ENCODE measurements around the gene BRAP.
"Not testable (repeated sequence)": the region's sequence is repeated elsewhere in the genome, so short reads cannot be mapped to it uniquely, and the experiment has no call there.

BRAP gene, protein sequence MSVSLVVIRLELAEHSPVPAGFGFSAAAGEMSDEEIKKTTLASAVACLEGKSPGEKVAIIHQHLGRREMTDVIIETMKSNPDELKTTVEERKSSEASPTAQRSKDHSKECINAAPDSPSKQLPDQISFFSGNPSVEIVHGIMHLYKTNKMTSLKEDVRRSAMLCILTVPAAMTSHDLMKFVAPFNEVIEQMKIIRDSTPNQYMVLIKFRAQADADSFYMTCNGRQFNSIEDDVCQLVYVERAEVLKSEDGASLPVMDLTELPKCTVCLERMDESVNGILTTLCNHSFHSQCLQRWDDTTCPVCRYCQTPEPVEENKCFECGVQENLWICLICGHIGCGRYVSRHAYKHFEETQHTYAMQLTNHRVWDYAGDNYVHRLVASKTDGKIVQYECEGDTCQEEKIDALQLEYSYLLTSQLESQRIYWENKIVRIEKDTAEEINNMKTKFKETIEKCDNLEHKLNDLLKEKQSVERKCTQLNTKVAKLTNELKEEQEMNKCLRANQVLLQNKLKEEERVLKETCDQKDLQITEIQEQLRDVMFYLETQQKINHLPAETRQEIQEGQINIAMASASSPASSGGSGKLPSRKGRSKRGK
- long read RNA-seq, donor 1, full-length matches to known transcripts: 5 of 11 reads
- long read RNA-seq, donor 1, partial matches to known transcripts: 6 of 11 reads
- long read RNA-seq, donor 1, other reads (novel, unspliced or antisense): 0 of 11 reads
- long read RNA-seq, donor 2, full-length matches to known transcripts: 3 of 3 reads
- long read RNA-seq, donor 2, partial matches to known transcripts: 0 of 3 reads
- long read RNA-seq, donor 2, other reads (novel, unspliced or antisense): 0 of 3 reads
- long read RNA-seq, donor 3, full-length matches to known transcripts: 1 of 1 reads
- long read RNA-seq, donor 3, partial matches to known transcripts: 0 of 1 reads
- long read RNA-seq, donor 3, other reads (novel, unspliced or antisense): 0 of 1 reads
- long read RNA-seq, donor 4, full-length matches to known transcripts: 4 of 11 reads
- long read RNA-seq, donor 4, partial matches to known transcripts: 7 of 11 reads
- long read RNA-seq, donor 4, other reads (novel, unspliced or antisense): 0 of 11 reads
- long read RNA-seq, donor 5, full-length matches to known transcripts: 6 of 6 reads
- long read RNA-seq, donor 5, partial matches to known transcripts: 0 of 6 reads
- long read RNA-seq, donor 5, other reads (novel, unspliced or antisense): 0 of 6 reads
- long read RNA-seq, donor 6, full-length matches to known transcripts: 3 of 12 reads
- long read RNA-seq, donor 6, partial matches to known transcripts: 9 of 12 reads
- long read RNA-seq, donor 6, other reads (novel, unspliced or antisense): 0 of 12 reads
- long read RNA-seq, donor 7, full-length matches to known transcripts: 3 of 18 reads
- long read RNA-seq, donor 7, partial matches to known transcripts: 15 of 18 reads
- long read RNA-seq, donor 7, other reads (novel, unspliced or antisense): 0 of 18 reads
- long read RNA-seq, donor 8, full-length matches to known transcripts: 6 of 6 reads
- long read RNA-seq, donor 8, partial matches to known transcripts: 0 of 6 reads
- long read RNA-seq, donor 8, other reads (novel, unspliced or antisense): 0 of 6 reads

DNA sequence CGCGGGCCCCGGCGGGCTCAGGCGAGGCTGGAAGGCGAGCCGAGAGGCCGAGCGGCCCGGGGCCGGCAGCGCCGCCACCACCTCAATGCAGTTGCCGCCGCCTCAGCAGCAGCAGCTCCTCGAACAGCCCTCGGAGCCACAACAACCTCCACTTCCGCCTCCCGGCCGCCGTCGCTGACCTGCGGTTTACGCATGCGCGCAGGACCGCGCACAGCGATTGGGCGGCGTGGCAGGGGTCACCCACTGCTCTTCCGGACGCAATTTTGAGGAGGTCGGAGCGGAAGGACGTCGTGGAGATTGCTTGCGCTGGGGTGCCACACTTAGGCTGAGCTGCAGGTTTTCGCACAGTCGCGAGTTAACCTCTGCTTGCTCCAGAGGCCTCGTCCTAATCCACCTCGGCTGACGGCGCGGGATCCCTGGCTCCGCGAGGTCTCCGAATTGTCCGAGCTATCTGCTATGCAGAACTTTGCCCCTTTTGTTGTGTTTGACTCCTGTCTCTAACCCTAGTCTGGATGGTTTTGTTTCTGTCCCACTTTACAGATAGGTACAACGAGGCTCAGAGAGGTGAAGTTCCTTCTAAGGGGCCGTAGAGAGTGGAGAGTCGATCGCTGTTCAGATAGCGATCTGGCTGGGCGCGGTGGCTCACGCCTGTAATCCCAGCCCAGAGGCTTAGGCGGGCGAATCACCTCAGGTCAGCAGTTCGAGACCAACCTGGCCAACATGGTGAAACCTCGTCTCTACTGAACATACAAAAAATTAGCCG lies at the start of gene BRAP, which contains the start of gene ACAD10:
Gene BRAP (minus strand): TSS at position 146 of the 763 bp plus-strand sequence. CDS start 164 bp downstream, outside the sequence.
Gene ACAD10 (plus strand): TSS at position 243 of the 763 bp plus-strand sequence. CDS start 6,657 bp downstream, outside the sequence.
- DNase-seq: peak; percentile 92

DNA sequence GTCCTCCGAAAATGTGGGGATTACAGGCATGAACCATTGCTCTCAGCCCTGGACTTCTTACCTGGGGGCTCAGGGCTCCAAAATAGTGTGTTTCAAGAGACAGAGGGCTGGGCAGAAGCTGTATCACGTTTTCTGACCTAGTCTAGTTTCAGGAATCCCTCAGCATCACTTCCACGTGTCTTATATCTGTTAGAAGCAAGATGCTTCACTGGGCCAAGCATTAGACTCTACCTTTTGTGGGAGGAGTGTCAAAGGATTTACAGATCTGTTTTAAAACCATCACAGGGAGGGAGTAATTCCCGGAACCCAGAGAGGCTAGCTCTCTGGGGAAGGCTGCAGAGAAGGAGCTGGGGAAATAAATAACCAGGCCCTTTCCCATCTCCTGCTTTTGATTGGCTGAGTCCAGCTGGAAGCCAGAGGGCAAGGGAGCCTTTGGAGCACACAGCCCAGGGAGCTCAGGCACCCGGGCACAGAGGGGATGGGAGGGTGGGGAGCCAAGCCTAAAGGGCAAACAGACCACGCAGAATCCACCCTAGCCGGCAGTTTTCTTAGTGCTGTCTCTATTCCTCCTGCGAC lies 47.7 kb upstream of the BRAP start:
- no peak for DNase-seq

DNA sequence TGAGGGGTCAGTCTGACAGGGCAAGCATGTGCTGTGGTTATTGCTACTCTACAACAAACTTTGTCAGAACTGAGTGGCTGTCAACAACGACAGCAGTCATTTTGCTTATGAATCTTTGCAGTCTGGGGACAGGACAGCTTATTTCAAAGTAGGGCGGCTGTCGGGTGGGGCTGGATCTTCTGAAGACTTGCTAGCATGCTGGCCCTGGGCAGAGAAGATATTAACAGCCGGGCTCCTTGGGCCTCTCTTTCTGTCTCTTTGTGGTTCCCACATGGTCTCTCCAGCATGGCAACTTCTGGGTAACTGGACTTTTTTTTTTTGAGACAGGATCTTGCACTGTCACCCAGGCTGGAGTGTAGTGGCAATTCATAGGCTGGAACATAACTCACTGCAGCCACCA lies 47.0 kb upstream of the BRAP start:
- no peak for DNase-seq

DNA sequence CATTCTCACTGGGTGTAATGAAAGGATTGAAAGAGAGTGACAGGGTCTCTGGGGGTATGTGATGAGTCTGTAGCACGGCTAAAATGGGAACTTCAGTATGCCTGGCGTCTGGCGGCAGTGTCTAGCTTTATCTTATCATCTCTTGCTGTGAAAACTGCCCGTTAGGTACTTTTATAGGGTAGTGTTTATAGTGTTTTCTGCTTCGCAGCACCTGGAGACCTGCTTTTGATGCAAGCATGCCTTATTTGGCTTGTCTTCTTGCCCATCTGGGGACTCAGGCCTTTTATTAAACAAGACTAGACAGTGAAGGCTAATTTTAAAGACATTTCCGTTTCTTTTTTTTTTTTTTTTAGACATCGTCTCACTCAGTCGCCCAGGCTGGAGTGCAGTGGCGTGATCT lies 44.7 kb upstream of the BRAP start:
- DNase-seq: no peak

DNA sequence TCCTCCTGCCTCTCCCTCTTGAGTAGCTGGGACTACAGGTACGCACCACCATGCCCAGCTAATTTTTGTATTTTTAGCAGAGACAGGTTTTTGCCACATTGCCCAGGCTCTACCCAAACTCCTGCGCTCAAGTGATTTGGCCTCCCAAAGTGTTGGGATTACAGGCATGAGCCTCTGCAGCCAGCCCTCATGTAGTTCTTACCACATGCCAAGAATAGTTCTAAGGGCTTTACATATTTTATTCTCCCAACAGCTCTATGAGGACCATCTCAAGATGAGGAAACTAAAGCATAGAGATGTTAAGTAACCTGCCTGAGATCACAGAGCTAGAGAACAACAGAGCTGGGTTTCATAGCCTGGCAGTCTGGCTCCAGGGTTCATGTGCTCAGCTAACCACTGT lies 43.0 kb upstream of the BRAP start:
- no peak for DNase-seq

DNA sequence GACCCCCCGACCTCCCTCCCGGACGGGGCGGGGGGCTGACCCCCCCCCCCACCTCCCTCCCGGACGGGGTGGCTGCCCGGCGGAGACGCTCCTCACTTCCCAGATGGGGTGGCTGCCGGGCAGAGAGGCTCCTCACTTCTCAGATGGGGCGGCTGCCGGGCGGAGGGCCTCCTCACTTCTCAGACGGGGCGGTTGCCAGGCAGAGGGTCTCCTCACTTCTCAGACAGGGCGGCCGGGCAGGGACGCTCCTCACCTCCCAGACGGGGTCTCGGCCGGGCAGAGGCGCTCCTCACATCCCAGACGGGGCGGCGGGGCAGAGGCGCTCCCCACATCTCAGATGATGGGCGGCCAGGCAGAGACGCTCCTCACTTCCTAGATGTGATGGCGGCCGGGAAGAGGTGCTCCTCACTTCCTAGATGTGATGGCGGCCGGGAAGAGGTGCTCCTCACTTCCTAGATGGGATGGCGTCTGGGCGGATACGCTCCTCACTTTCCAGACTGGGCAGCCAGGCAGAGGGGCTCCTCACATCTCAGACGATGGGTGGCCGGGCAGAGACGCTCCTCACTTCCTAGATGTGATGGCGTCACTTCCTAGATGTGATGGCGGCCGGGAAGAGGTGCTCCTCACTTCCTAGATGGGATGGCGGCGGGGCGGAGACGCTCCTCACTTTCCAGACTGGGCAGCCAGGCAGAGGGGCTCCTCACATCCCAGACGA lies 38.0 kb upstream of the BRAP start:
- not testable (repeated sequence) for DNase-seq

DNA sequence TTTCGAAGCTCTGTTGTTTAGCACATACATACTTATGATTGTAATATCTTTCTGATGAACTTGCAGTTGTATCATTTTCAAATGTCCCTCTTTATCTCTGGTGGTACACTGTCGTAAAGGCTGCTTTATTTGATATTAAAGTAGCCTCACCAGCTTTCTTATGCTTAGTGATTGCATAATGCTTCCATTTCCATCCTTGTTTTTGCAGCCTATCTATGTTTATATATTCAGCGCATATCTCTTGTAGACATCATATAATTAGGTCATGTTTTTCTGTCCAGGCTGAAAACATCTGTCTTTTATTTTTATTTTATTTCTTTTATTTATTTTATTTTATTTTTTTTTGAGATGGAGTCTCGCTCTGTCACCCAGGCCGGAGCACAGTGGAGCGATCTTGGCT lies 34.7 kb upstream of the BRAP start:
- DNase-seq: no peak

DNA sequence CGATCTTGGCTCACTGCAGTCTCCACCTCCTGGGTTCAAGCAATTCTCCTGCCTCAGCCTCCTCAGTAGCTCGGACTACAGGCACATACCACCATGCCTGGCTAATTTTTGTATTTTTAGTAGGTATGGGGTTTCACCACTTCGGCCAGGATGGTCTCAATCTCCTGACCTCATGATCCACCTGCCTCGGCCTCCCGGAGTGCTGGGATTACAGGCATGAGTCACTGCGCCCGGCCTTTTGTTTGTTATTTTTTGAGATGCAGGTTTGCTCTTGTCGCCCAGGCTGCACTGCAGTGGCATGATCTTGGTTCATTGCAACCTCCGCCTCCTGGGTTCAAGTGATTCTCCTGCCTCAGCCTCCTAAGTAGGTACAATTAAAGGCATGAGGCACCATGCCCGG lies 33.6 kb upstream of the BRAP start:
- not testable (repeated sequence) for DNase-seq

DNA sequence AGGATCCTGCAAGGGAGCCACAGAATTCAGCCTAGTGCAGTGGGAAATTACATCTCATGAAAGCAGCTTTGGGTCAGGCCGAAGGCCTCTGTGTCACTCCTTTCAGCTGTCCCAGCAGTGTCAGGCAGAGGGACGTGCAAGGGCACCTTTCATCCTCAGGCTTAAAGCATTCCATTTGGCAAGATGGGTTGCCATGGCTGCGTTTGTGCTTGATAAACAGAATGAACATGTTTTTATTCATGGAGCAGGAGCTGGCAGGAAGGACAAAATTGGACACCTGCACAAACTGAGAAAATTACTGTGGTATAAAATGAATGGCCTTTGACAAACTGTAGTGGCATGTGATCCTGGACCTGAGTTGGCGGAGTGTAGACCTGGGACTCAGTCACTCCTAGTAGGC lies 29.5 kb upstream of the BRAP start:
- DNase-seq: no peak

DNA sequence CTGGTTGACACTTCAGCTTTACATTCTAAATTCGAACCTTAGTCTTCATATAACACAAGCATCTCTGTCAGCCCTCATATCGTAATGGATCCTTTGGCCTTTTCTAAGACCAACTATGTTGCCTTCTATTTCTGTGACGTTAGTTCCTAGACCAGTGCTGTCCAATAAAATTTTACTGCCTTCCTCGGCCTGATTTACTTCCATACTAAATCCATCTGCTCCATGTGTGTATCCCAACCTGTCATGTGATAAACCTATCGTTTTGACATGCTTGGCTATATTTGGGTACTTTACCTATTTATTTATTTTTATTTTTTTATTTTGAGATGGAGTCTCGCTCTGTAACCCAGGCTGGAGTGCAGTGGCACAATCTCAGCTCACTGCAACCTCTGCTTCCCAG lies 20.4 kb upstream of the BRAP start:
- no peak for DNase-seq

DNA sequence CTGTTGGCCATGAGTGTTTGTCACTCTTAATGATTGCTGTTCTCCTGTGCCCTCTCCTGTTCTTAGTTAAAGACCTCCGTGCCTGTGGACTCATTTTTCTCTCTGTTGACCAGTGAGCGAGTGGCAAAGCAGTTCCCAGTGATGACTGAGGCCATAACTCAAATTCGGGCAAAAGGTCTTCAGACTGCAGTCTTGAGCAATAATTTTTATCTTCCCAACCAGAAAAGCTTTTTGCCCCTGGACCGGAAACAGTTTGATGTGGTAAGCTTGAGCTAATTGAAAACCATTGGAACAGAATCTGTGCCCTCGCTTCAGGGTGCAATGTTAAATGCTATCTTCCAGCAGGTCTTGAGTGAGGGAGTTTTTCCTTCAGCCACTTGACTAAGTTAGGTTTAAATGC lies 19.9 kb upstream of the BRAP start:
- DNase-seq: no peak

DNA sequence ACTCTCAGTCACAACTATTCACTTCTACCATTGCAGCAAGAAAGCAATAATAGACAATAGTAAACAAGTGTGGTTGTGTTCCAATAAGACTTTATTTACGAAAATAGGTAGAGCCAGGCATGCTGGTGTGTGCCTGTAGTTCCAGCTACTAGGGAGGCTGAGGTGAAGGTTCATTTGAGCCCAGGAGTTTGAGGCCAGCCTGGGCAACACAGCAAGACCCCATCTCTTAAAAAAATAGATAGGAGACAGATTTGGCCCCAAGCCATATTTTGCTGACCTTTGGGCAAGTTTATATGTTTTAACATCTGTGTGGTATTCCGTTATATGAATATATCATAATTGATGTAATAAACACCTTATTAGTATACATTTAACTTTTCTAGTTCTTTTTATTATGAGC lies 14.2 kb upstream of the BRAP start:
- no peak for DNase-seq

DNA sequence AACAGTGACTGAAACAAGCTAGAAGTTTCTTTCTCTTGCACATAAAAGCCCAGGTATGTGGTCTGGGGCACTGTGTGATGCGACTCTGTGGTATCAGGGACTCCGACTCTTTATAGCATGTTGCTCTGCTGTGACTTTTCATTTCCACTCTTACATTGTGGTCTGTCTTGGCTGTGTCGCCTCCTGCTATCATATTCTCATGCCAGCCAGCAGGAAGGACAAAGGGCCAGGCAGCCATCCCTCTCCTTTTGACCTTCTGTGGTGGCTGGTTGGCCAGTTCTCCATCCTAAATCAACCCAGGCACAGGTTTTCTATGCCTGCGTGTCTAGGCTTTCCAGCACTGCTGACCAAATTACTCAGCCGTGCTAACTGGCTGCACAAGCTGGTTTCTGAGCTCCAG lies 8.1 kb upstream of the BRAP start:
- DNase-seq: no peak

DNA sequence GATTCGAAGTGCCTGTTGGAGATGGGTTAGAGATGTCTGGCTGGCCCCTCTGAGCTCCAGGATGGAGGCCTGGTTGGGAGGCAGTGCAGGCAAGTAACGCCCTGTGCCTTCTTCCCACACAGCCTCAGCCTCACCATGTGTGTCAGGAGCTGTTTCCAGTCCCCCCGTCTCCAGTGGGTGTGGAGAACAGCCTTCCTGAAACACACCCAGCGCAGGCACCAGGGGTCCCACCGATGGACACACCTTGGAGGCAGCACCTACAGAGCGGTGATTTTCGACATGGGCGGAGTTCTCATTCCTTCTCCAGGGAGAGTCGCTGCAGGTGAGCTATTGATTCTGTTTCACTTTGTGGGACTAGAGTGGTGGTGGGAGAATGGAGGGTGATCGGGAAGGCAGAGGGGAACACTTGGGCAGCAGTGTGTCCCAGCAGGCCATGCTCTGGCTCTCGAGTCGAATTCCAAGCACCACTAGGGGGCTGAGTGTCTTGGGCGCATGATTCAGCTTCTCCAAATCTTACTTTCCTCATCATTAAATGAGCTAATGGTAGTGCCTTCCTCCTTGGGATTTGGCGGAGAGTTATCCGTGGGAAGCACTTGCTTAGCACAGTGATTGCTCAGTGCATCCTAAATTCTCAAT lies 6.9 kb upstream of the BRAP start:
- no peak for DNase-seq

DNA sequence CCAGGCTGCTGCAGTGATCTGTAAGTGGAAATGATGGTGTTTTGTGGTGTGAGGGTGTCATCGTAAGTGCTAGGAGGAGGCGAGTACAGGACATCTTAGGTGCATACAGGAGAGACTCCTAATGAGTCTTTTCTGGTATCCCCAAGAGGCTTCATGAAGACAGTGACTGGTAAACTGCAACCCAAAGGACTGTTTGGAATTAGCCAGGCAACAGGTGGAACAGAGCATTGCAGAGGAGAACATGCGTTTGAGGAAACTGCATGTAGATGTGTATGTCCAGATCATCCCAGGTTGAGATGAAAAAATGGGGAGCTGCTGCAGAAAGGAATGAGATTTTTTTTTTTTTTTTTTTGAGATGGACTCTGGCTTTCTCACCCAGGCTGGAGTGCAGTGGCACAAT lies 5.5 kb upstream of the BRAP start:
- DNase-seq: no peak

DNA sequence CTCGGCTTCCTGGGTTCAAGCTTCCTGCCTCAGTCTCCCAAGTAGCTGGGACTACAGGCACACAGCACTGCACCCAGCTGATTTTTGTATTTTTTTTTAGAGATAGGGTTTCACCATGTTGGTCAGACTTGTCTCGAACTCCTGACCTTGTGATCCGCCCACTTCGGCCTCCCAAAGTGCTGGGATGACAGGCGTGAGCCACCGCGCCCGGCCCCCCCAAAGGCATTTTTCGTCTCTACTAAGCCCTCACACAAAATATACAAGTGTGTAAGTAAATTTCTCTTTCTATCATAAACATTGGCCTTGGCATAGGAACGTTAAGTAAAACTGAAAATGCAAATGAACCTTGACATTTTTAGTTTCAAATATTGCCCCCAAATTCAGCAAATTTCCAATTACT lies 2.2 kb upstream of the BRAP start:
- DNase-seq: no peak

DNA sequence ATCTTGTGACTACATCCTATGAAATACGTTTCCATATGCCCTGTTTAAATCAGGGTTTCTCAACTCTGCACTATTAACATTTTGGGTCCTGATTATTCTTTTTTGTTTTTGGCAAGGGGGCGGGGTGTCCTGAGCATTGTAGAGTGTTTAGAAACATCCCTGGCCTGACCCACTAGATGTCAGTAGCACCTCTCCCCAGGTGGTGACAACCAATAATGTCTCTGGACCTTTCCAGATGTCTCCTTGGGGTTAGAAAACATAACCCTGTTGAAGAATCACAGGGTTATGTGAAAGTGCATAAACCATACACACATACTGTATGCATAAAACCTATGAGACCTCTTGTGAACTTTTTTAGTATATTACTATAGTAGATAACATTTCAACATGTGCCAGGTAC lies 1.5 kb upstream of the BRAP start:
- DNase-seq: no peak

DNA sequence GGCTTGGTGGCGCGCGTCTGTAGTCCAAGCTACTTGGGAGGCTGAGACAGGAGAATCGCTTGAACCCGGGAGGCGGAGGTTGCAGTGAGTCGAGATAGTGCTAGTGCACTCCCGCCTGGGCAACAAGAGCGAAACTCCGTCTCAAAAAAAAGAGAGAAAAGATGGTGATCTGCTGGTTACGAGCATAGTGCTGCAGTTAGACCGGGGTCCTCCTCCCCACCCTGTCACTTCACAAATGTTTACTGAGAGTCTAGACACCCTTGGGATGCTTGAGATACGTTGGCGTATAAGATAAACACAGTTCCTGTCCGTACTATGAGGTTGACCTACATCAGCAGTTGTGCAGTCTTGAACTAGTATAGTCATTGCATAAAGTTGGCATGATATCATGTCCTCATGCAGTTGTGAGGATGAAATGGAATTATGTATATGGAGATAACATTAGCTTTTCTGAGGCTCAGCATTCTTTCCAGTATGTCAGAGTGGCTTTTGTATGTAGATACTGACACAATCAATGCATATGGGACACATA lies 884 bp upstream of the BRAP start:
- DNase-seq: no peak

DNA sequence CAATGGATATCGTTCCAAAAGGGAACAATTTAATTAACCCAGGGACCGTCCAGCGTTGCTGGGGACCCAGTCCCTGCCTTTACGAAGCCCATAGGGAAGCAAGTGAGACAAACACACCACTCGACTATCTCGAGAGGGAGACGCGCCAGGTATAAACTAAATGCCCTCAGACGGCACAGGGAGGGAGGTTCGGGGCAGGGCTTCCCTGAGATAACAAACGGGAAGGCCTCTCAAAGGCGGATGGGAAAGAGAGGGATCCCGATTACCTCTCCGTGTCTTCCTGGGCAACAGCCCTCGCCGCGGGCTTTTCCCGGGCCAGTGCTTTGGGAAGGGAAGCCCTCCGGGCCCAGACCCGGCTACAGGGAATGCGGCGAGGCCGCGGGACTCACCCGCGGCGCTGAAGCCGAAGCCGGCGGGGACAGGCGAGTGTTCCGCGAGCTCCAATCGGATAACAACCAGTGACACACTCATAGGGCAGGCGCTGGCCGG lies 390 bp downstream of the BRAP start:
- no peak for DNase-seq

All from right kidney (tissue), 9 donors.